ENCODE measurements around the gene GABRR2.
"Not testable (repeated sequence)": the region's sequence is repeated elsewhere in the genome, so short reads cannot be mapped to it uniquely, and the experiment has no call there.

Gene GABRR2

DNA sequence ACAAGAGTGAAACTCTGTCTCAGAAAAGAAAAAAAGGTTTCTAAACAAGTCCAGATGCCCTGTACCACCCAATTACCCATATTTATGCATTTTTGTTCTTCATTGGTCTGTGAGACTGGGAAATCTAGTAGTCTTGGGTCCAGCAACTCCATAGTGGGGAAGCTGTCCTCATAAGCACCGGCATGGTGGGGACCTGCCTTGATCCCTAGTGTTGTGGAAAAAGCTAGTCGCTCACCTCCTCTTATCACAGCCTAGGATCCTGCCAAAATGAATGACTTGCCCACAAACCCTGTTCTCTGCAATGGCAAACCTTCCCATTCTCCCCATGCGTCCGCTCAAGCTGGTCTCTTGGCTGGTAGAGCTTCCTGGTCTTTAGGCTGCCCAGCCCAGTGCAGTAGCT lies 59.7 kb downstream of the GABRR2 start:
- DNase-seq, result no peak

GRCh38 chr6:89254569-89254968 lies 60.5 kb downstream of the GABRR2 start:
- no peak for DNase-seq

DNA sequence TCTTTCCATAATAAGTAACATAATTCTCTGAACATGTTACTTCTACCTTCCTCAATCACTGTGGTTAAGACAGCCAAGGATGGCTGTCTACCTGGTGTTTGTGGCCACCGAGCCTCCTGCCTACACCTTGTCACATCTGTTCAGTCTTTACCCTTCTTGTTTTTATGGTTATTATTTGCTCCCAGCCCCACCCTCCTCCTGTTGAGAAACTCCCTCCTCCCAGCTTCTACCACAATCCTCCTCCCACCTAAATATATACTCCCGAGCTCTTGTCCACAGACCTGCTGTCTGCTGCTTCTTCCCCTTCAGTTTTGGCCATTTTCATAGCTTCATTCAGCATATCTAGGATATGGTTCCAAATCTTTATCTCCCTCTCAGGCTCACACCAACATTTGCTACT lies 62.2 kb downstream of the GABRR2 start:
- peak; percentile 4 for DNase-seq

DNA sequence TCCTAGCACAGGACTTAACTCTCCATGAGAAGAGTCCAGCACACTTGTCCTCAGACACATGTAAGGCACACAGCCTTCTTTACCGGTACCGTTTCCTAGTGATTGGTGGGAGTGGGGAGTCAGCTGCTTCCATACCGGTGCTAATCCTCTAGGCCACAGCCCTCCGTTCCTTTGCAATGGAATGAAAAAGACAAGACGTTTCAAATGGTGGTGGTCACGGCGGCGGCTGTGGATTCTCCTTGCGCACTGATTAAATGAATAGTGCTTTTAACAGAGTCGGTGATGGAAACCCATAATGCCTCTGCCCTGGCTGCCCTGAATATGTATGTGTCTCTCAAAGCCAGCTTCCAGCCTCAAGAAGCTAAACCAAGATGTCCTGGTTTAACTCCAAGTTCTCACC lies 63.1 kb downstream of the GABRR2 start:
- DNase-seq, result no peak

GRCh38 chr6:89251170-89251569 lies 63.9 kb downstream of the GABRR2 start:
- DNase-seq, result no peak

- no peak for DNase-seq
Observed at GRCh38 chr6:89250239-89250638, 64.9 kb downstream of the GABRR2 start.

DNA sequence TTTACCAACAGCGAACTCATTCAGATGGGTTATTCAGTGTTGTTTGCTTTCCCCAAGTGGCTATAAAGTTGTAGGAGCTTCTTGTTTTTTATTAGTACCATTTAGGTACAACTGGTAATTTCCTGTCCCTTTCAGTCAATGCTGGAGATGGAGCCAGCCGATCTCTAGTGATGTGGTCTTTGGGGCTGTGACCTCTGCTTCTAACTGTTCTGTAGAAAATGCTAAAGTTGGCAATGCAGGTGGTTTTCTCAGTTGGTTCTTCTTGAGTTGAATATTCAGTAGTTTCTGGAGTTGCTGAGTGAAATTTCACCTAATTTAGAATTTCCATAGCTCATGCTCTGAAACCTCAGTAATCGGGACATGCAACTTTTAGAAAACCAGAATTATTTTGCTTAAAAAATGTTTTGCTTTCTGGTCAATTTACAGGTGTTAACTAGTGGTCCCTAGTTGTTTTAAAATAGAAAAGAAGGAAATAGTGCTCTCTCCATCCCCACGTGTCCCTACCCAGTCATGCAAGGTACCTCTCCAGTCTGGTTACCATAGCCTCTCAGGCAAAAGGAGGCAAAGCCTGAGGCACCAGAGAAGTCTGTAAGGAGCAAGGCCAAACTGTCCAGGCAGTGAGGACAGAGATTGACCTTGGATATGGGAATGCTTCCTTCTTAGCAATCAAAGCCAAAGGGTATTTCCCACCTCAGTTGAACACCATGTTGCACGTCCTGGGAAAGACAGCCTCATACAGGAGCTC lies 70.7 kb downstream of the GABRR2 start:
- no peak for DNase-seq

DNA sequence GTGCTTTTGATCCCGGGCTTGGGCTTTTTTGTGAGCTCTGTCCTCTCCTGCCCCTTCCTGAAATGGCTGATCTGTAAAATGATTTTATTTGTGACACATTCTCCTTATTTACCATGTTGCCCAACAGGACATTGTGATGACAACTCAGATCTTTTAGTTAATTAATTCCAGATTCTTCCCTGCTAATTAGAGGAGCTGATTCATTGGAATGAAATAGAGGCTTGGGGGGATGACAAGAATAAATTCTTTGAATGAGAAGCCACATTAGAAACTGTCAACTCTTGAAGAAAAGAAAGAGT lies 71.8 kb downstream of the GABRR2 start:
- DNase-seq, result no peak

DNA sequence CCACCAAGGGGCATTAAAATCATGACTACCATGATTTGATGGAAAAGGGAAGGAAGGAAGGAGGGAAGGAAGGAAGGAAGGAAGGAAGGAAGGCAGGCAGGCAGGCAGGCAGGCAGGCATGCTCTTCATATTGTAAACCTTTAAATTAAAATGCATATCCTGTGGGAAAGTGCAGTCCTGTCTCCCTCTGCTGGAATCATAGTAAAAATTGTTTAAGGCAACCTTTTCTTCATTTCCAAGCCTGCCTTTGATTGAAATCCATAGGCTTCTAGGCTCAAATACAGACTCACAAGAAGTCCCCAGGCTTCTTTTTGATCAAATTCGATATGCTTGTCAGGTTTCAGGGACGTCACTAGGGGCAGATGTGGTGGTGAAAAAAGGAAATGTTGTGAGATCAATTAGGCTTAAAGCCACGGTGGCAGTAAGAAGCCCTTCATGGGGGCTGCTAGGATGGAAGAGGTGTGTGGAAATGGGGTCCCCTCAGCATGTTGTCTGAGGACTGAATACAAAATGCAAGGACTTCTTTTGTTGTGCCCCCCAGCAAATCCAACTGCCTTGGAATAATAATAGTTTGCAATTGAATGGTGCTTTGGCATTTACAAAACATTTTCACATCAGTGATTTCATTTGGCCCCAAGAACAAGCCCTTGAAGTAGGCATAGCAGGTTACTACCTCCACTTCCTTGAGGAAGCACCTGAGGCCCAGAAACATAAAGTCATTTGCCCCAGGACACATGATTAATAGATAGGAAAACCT lies 72.3 kb downstream of the GABRR2 start:
- DNase-seq, result peak; percentile 52

DNA sequence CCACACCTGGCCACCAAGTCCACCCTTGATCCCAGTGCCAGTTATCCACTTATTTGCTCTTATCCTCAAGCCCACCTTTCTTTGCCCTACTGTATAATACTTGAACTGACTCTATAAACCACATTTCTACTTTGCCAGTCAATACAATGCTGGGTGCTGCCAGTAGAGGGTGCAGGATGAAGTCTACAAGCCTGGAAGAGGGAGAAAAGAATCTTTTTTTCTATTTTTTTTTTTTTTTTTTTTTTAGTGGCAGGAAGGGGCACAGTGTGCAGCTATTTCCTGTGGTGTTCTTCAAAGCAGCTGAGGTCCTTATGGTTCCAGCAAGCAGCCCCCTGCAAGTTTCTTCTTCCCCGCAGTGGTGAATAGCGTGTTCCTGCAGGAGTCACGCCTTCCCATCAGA lies 75.8 kb downstream of the GABRR2 start:
- no peak for DNase-seq

- DNase-seq, result no peak
Observed at GRCh38 chr6:89237158-89237557, 77.9 kb downstream of the GABRR2 start.

GRCh38 chr6:89233605-89234004 lies 81.5 kb downstream of the GABRR2 start:
- DNase-seq, result not testable (repeated sequence)

DNA sequence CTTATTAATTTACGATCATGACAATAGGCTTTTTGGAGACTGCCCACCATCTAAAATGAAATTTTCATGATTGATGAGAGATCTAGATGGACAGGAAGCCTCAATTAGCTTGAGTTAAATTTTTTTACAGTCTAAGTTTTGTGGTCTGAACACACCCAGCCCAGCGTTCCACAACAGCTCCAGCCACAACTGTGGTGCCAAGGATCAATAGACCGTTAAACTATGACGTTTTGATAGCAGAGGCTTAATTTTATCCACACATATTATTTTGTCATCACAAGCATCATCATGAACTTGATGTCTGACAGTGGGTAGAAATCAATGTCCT lies 92.4 kb downstream of the GABRR2 start:
- no peak for DNase-seq

- DNase-seq, result no peak
Observed at GRCh38 chr6:89221971-89222711, 93.0 kb downstream of the GABRR2 start.

DNA sequence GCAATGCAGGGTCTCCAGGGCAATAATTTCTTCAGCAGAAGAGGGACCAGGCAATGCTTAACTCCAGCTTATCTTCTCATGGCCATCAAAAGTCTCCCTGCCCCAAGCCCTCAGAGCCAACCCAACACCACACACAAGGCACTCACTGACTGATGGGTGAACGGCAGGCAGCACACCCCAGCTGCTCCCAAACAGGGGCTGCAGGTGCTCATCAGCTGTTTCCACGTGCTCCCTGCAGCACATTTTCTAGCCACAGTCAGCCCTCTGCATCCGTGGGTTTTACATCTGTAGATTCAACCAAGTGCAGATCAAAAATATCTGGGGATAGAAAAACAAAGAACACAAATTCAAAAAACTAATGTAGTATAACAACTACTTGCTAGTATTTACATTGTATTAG lies 94.0 kb downstream of the GABRR2 start:
- DNase-seq, result no peak

GRCh38 chr6:89217299-89217910 lies 97.7 kb downstream of the GABRR2 start, which contains the start of gene GABRR1:
Gene GABRR1, minus strand, starts transcription at chr6:89217358. Its CDS starts 36 bp downstream, at chr6:89217322.
- DNase-seq, result no peak

- DNase-seq, result no peak
Observed at GRCh38 chr6:89216411-89216810, 98.7 kb downstream of the GABRR2 start.

DNA sequence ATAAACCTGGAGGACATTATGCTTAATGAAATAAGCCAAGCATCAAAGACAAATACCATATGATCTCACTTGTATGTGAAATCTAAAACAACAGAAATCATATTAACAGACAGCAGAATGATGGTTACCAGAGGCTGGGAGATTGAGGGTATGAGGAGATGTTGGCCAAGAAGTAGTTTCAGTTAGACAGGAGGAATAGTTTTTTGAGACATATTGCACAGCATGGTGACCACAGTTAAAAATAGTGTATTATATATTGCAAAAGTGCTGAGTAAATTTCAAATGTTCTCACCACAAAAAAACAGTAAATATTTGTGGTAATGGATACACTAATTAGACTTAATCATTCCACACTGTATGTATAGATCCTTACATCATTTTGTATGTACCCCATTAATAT lies 99.7 kb downstream of the GABRR2 start:
- no peak for DNase-seq

DNA sequence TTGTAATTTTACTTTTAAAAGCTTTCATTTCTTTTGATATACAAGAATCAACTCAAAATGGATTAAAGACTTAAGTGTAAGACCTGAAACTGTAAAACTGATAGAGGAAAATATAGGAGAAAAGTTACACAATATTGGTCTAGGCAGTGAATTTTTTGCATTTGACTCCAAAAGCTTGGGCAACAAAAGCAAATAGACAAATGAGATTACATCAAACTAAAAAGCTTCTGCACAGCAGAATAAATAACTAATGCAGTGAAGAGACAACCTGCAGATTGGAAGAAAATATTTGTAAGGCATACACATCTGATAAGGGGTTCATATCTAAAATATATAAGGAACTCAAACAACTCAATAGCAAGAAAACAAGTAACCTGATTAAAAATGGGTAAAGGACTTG lies 100.9 kb downstream of the GABRR2 start:
- DNase-seq, result no peak

DNA sequence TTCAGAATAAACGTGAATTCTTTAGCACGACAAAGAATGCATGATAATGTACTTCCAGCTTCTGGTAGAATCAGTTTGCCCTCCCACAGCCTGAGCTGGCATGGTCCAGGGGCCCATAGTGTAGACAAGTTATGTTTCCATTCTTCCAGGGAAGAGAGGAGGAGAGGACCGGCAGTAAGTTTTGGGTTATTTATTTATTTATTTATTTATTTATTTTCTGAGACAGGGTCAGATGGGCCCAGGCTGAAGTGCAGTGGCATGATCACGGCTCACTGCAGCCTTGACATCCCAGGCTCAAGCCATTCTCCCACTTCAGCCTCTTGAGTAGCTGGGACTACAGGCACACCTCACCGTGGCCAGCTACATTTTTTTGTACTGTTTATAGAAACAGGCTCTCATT lies 102.6 kb downstream of the GABRR2 start:
- no peak for DNase-seq

GRCh38 chr6:89209457-89209856 lies 105.6 kb downstream of the GABRR2 start:
- peak; percentile 92 for DNase-seq

DNA sequence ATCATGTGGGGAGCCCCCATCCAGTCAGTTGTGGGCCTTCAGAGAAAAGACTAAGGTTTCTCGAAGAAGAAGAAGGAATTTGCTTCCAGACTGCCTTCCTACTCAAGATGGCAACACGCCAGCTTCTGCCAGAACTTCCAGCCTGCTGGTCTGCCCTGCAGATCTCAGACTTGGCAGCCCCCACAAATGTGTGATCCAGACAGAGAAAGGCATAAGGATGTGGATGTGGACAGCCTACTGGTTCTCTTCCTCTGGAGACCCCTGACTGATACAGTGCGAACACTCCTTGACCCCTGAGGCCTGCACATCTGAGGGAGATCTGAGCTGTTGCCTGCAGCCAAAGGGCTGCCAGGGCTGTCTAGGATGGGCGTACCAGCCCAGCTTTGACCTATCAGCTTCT lies 106.5 kb downstream of the GABRR2 start:
- peak; percentile 24 for DNase-seq
